NCI-H2196 (cell line): ENCODE data around the gene ANKRD1.

Source experiments
- DNase-seq: peaks from one replicate; lab custom pipeline; 2025; ENCODE audit not compliant: unreplicated experiment; lab: John Stamatoyannopoulos, UW

The ANKRD1 gene

GRCh38 chr10:90862908-90863514 lies 57.9 kb downstream of the ANKRD1 start:
- peak; percentile 3 for DNase-seq
